PC-9 (cell line): Measurements from ENCODE around the gene WWC2.

Experiments
- EZH2 ChIP-seq: fragments of 200-600 bp; sonication (generic); IDR thresholded peaks from 2 replicates; pipeline ENCODE4 v1.8.0; 2017; ENCODE audit warnings: antibody characterized with exemption, low read depth
- TF ChIP-seq, protein P1 (sequence below): fragments of 200-600 bp; sonication (generic); conservative IDR thresholded peaks from 2 replicates; pipeline ENCODE4 v1.6.1; 2017; ENCODE audit warnings: mixed run types, antibody characterized with exemption, mild to moderate bottlenecking, moderate library complexity

DNA sequence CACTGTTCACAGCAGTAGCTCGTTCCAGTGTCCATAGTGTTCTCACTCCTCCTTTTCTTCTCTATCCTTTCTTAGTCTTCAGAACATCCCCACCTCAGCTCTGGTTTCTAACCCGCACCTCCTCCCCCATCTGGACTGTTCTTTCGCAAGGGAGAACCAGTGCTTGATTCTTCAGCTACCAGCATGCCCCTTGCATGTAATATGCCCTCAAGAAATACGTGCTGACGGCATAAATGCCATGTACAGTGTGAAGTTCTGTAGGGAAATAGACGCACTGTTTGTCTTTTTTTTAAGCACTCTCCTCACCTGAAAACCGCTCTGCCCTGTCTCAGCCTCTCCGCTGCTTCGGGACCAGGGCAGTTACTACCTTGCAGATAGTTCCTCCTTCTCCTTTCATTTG, 215.7 kb downstream of the WWC2 start:
- TF ChIP-seq, protein P1, sequence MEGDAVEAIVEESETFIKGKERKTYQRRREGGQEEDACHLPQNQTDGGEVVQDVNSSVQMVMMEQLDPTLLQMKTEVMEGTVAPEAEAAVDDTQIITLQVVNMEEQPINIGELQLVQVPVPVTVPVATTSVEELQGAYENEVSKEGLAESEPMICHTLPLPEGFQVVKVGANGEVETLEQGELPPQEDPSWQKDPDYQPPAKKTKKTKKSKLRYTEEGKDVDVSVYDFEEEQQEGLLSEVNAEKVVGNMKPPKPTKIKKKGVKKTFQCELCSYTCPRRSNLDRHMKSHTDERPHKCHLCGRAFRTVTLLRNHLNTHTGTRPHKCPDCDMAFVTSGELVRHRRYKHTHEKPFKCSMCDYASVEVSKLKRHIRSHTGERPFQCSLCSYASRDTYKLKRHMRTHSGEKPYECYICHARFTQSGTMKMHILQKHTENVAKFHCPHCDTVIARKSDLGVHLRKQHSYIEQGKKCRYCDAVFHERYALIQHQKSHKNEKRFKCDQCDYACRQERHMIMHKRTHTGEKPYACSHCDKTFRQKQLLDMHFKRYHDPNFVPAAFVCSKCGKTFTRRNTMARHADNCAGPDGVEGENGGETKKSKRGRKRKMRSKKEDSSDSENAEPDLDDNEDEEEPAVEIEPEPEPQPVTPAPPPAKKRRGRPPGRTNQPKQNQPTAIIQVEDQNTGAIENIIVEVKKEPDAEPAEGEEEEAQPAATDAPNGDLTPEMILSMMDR, result no peak
- no peak for TF ChIP-seq EZH2
